GM12891 (cell line): ENCODE results near the gene ASB2.
A peak's percentile ranks its signal among the peaks of the same experiment; 100 is the strongest.

Experiments
- POLR2A ChIP-seq: IDR thresholded peaks from 2 replicates; pipeline ENCODE4 v1.6.1; 2011; ENCODE audit warnings: low read depth, low read length, control low read depth
- POLR2AphosphoS5 ChIP-seq: IDR thresholded peaks from 2 replicates; pipeline ENCODE4 v1.6.1; 2011; ENCODE audit warnings: low read depth, low read length, control low read depth

- TF ChIP-seq POLR2AphosphoS5 (peak; percentile 96), POLR2A (peak; percentile 94)
Observed at GRCh38 chr14:93959239-93960107, 16.9 kb downstream of the ASB2 start.
